ENCODE results near the gene DOCK11. TPM values are rescaled to one million over a fixed set of nuclear protein-coding genes. Genes with fewer than 3 reads are reported as not detected.

Gene DOCK11
- total and polyA plus RNA-seq, 10 of the 15 experiments (the other 5 are each of a cell fraction or from before 2014, with no cell fraction given) = 16.3 to 30.7 (median 19.8) TPM

DNA sequence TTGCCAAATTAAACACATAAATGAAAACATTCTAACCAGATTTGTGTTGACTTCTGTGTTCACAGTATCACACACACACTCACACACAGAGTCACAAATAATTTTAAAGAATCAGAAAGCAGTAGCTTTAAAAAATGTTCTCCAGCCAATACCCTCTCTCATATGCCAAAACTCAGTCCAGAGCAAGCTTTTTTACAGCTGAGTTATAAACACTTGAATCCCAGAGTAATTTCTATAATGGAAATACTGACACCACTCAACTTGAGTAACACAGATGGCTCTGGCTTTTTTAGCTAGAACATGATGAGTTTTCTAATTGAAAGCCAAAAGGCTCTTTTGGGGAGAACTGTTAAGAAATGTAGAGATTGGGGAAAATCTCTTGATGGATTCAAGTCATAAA, 100.8 kb downstream of the DOCK11 start:
- Histone ChIP-seq H3K4me3 (no peak overlapping the region), H3K9ac (ENCODE audit: control insufficient read depth, insufficient read depth, low read length) (no peak overlapping the region), H2AFZ (ENCODE audit: control insufficient read depth, low read depth, low read length) (no peak overlapping the region), H3K27ac (ENCODE audit: control insufficient read depth, insufficient read depth) (no peak overlapping the region), H3K79me2 (ENCODE audit: control insufficient read depth, insufficient read depth, low read length) (no peaks in the 10 kb centered on the region), H3K4me2 (ENCODE audit: control insufficient read depth, insufficient read depth) (no peak overlapping the region), H3K9me3 (replicated peaks; ENCODE audit: control insufficient read depth, insufficient read depth, low read length) (no peaks in the 10 kb centered on the region), H3K36me3 (ENCODE audit: control insufficient read depth in 2 of 2, insufficient read depth in 2 of 2, low read length in 1 of 2) (0 out of 4 replicates have a peak, but pooled peaks cover 0 to 2% of the 10 kb centered on the region in 2 experiments), H3K4me1 (ENCODE audit: control insufficient read depth, insufficient read depth, low read length) (no peaks in the 10 kb centered on the region), H3K27me3 (replicated peaks in 1 of 2; ENCODE audit: control insufficient read depth in 2 of 2, insufficient read depth in 2 of 2, low read length in 1 of 2) (no peaks in the 10 kb centered on the region), H4K20me1 (ENCODE audit: control insufficient read depth, insufficient read depth) (no peaks in the 10 kb centered on the region)
- ChIA-PET RAD21 (ENCODE audit: unreplicated experiment) (no interaction called here), CTCF (interaction anchor here (1.1 kb wide), 1 partner anchor 137 kb away, joined by 3 read pairs; no protein-coding TSS in a partner anchor), SMC1A (ENCODE audit: uncharacterized antibody, unreplicated experiment) (interaction anchor here (1.1 kb wide), 1 partner anchor 66 kb away, joined by 3 read pairs; no protein-coding TSS in a partner anchor), POLR2A (no interaction called here)
- no peak for FAIRE-seq
- no peak for DNase-seq (ENCODE audit: low read depth, low spot score)
- no peak for TF ChIP-seq SMAD5 (IDR thresholded peaks at IDR 0.05; ENCODE audit: low read depth)
- no peak for TF ChIP-seq KDM1A (IDR thresholded peaks at IDR 0.05; ENCODE audit: borderline replicate concordance)
- TF ChIP-seq CHD2 (IDR thresholded peaks at IDR 0.05; ENCODE audit: borderline replicate concordance, low read depth, low read length) = no peak
- ATAC-seq = no peak
- no TSS peak for BruUV-seq (replicated peaks)
- in situ Hi-C loops (cut with MboI) = no loop called here
- intact Hi-C loops (cut with micrococcal nuclease; ENCODE audit: unreplicated experiment) = no loop called here

GRCh38 chrX:118603981-118604380, 108.4 kb downstream of the DOCK11 start:
- Histone ChIP-seq H3K27ac (ENCODE audit: control insufficient read depth, insufficient read depth) (no peak overlapping the region), H3K27me3 (replicated peaks in 1 of 2; ENCODE audit: control insufficient read depth in 2 of 2, insufficient read depth in 2 of 2, low read length in 1 of 2) (no peaks in the 10 kb centered on the region), H3K4me3 (no peak overlapping the region), H3K9me3 (replicated peaks; ENCODE audit: control insufficient read depth, insufficient read depth, low read length) (no peaks in the 10 kb centered on the region), H4K20me1 (ENCODE audit: control insufficient read depth, insufficient read depth) (no peaks in the 10 kb centered on the region), H3K4me1 (ENCODE audit: control insufficient read depth, insufficient read depth, low read length) (no peaks in the 10 kb centered on the region), H2AFZ (ENCODE audit: control insufficient read depth, low read depth, low read length) (no peak overlapping the region), H3K79me2 (ENCODE audit: control insufficient read depth, insufficient read depth, low read length) (no peaks in the 10 kb centered on the region), H3K9ac (ENCODE audit: control insufficient read depth, insufficient read depth, low read length) (no peak overlapping the region), H3K36me3 (ENCODE audit: control insufficient read depth in 2 of 2, insufficient read depth in 2 of 2, low read length in 1 of 2) (no peaks in the 10 kb centered on the region), H3K4me2 (ENCODE audit: control insufficient read depth, insufficient read depth) (no peak overlapping the region)
- 6% methylated on average over 7 of the region's 7 CpGs for WGBS (ENCODE audit: insufficient coverage, insufficient replicate concordance, low lambda C conversion rate, missing lambda C conversion rate)
- RAD21 ChIA-PET (ENCODE audit: unreplicated experiment) = interaction anchor here (1.3 kb wide), 1 partner anchor 204 kb away, joined by 3 read pairs; no protein-coding TSS in a partner anchor
- TF ChIP-seq CTCF (IDR thresholded peaks at IDR 0.05 in 2 of 3, conservative IDR thresholded peaks at IDR 0.05 in 1 of 3; ENCODE audit: control insufficient read depth in 2 of 3, extremely low read depth in 1 of 3, insufficient read depth in 1 of 3, low read depth in 3 of 3, low read length in 3 of 3) (peak; percentile 81 to 85 (median 82)), RUNX3 (IDR thresholded peaks at IDR 0.05; ENCODE audit: low read length) (peak; percentile 45; the same call in 1 of the 2 replicates), BACH1 (IDR thresholded peaks at IDR 0.05; ENCODE audit: borderline replicate concordance) (no peak), RAD21 (IDR thresholded peaks at IDR 0.05; ENCODE audit: insufficient read depth, low read depth, low read length) (peak; percentile 74), YY1 (IDR thresholded peaks at IDR 0.05; ENCODE audit: low read depth, low read length) (peak; percentile 92), TAF1 (IDR thresholded peaks at IDR 0.05; ENCODE audit: borderline replicate concordance, low read depth, low read length) (no peak), SMC3 (IDR thresholded peaks at IDR 0.05; ENCODE audit: borderline replicate concordance, low read length) (peak; percentile 62; the same call in 1 of the 2 replicates)
- POLR2A ChIA-PET = no interaction called here
- peak; percentile 86 for ATAC-seq
- CTCF ChIA-PET = interaction anchor here (1.6 to 2.8 kb wide), 4 partner anchors 10 to 203 kb away, joined by 6 to 14 read pairs (median 10); no protein-coding TSS in a partner anchor
- in situ Hi-C loops (cut with MboI) (no loop called here), intact Hi-C loops (cut with micrococcal nuclease; ENCODE audit: unreplicated experiment) (loop anchor here (1.0 to 5.0 kb wide), 2 partner anchors 203 to 277 kb away; no protein-coding TSS in a partner anchor)
- peak; percentile 11 for DNase-seq (ENCODE audit: low read depth, low spot score)
- FAIRE-seq = peak; percentile 44
- no TSS peak for BruUV-seq (replicated peaks)
- SMC1A ChIA-PET (ENCODE audit: uncharacterized antibody, unreplicated experiment) = interaction anchor here (1.4 to 1.6 kb wide), 3 partner anchors 10 to 204 kb away, joined by 4 to 5 read pairs (median 5); no protein-coding TSS in a partner anchor
